OCI-LY1 (cell line): ENCODE data around the gene ENPP7.

ENCODE experiments used
- H2AFZ ChIP-seq: fragments of 200-600 bp; sonication (generic), shearing (Covaris generic); 2 replicates; pipeline ENCODE4 v1.6.0; 2014; ENCODE audit warnings: antibody characterized with exemption, mild to moderate bottlenecking, low read length
- H3F3A ChIP-seq: fragments of 200-600 bp; sonication (generic), shearing (Covaris generic); 2 replicates; pipeline ENCODE4 v1.6.0; 2014; ENCODE audit warnings: mild to moderate bottlenecking, antibody characterized with exemption, low read length, moderate library complexity; ENCODE audit not compliant: insufficient read depth
- H3K27ac ChIP-seq: fragments of 200-600 bp; sonication (generic); 2 replicates; pipeline ENCODE4 v1.5.1; 2014; ENCODE audit warnings: low read length, mixed run types, mild to moderate bottlenecking, low read depth; ENCODE audit not compliant: poor library complexity, severe bottlenecking
- H3K27me3 ChIP-seq: fragments of 200-600 bp; sonication (generic); 2 replicates; pipeline ENCODE4 v1.6.0; 2014; ENCODE audit warnings: antibody characterized with exemption, mild to moderate bottlenecking, low read length, moderate library complexity; ENCODE audit not compliant: insufficient read depth
- H3K36me3 ChIP-seq: fragments of 200-600 bp; sonication (generic); 2 replicates; pipeline ENCODE4 v1.6.1; 2014; ENCODE audit warnings: mild to moderate bottlenecking, antibody characterized with exemption, low read length, moderate library complexity, mixed read lengths; ENCODE audit not compliant: insufficient read depth
- H3K4me1 ChIP-seq: fragments of 200-600 bp; sonication (generic); 2 replicates; pipeline ENCODE4 v1.5.1; 2014; ENCODE audit warnings: mild to moderate bottlenecking, low read length, moderate library complexity; ENCODE audit not compliant: insufficient read depth, severe bottlenecking
- H3K4me2 ChIP-seq: fragments of 200-600 bp; sonication (generic), shearing (Covaris generic); 2 replicates; pipeline ENCODE4 v1.6.1; 2014; ENCODE audit warnings: low read length
- H3K4me3 ChIP-seq: fragments of 200-600 bp; sonication (generic); 2 replicates; pipeline ENCODE4 v1.5.1; 2014; ENCODE audit warnings: low read length, low read depth, mild to moderate bottlenecking, mixed read lengths; ENCODE audit not compliant: poor library complexity, severe bottlenecking
- H3K79me2 ChIP-seq: fragments of 200-600 bp; shearing (Covaris generic); 2 replicates; pipeline ENCODE4 v1.6.1; 2016; ENCODE audit warnings: mixed run types, low read length, mixed read lengths; ENCODE audit not compliant: insufficient read depth
- H3K9ac ChIP-seq: fragments of 200-600 bp; sonication (generic), shearing (Covaris generic); 2 replicates; pipeline ENCODE4 v1.6.1; 2014; ENCODE audit warnings: mild to moderate bottlenecking, low read length, mixed read lengths
- H3K9me2 ChIP-seq: fragments of 200-600 bp; sonication (generic), shearing (Covaris generic); 2 replicates; pipeline ENCODE4 v1.6.1; 2014; ENCODE audit warnings: low read depth, mild to moderate bottlenecking, low read length, mixed read lengths
- H3K9me3 ChIP-seq: fragments of 200-600 bp; shearing (Covaris generic); 2 replicates; pipeline ENCODE4 v1.6.1; 2014; ENCODE audit warnings: low read length, mixed read lengths
- H4K20me1 ChIP-seq: fragments of 200-600 bp; sonication (generic), shearing (Covaris generic); 2 replicates; pipeline ENCODE4 v1.6.0; 2016; ENCODE audit warnings: mild to moderate bottlenecking, low read length; ENCODE audit not compliant: insufficient read depth
- EZH2 ChIP-seq: fragments of 200-600 bp; sonication (generic), shearing (Covaris generic); IDR thresholded peaks from 2 replicates; pipeline ENCODE4 v1.8.0; 2017; ENCODE audit warnings: borderline replicate concordance, mixed run types, mild to moderate bottlenecking, antibody characterized with exemption, low read length, moderate library complexity, mixed read lengths
- TF ChIP-seq, protein P1 (sequence below): fragments of 200-600 bp; sonication (generic), shearing (Covaris generic); IDR thresholded peaks from 2 replicates; pipeline ENCODE4 v1.5.1; 2017; ENCODE audit warnings: mild to moderate bottlenecking, antibody characterized with exemption, low read length, moderate library complexity, mixed read lengths

ENPP7 gene

GRCh38 chr17:79691931-79692330, 38.8 kb upstream of the ENPP7 start:
- H4K20me1 ChIP-seq: no peaks in the 10 kb centered on the region
- peaks cover 6% of the 10 kb centered on the region; the same call in 1 of the 2 replicates for H3K27me3 ChIP-seq
- H3K79me2 ChIP-seq: no peaks in the 10 kb centered on the region
- H3K4me3 ChIP-seq: no peak overlapping the region
- H3K9me2 ChIP-seq: no peaks in the 10 kb centered on the region
- H2AFZ ChIP-seq: no peak overlapping the region
- H3K4me1 ChIP-seq: no peaks in the 10 kb centered on the region
- no peaks in the 10 kb centered on the region for H3F3A ChIP-seq
- no peak overlapping the region for H3K9ac ChIP-seq
- no peaks in the 10 kb centered on the region for H3K9me3 ChIP-seq
- TF ChIP-seq, protein P1, sequence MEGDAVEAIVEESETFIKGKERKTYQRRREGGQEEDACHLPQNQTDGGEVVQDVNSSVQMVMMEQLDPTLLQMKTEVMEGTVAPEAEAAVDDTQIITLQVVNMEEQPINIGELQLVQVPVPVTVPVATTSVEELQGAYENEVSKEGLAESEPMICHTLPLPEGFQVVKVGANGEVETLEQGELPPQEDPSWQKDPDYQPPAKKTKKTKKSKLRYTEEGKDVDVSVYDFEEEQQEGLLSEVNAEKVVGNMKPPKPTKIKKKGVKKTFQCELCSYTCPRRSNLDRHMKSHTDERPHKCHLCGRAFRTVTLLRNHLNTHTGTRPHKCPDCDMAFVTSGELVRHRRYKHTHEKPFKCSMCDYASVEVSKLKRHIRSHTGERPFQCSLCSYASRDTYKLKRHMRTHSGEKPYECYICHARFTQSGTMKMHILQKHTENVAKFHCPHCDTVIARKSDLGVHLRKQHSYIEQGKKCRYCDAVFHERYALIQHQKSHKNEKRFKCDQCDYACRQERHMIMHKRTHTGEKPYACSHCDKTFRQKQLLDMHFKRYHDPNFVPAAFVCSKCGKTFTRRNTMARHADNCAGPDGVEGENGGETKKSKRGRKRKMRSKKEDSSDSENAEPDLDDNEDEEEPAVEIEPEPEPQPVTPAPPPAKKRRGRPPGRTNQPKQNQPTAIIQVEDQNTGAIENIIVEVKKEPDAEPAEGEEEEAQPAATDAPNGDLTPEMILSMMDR: no peak
- no peak for TF ChIP-seq EZH2
- H3K4me2 ChIP-seq: no peak overlapping the region
- H3K27ac ChIP-seq: no peak overlapping the region
- H3K36me3 ChIP-seq: no peaks in the 10 kb centered on the region

GRCh38 chr17:79693419-79693818, 37.3 kb upstream of the ENPP7 start:
- Histone ChIP-seq H2AFZ (no peak overlapping the region), H3K9me2 (no peaks in the 10 kb centered on the region), H3K4me3 (no peak overlapping the region), H3K4me1 (no peaks in the 10 kb centered on the region), H3K79me2 (no peaks in the 10 kb centered on the region), H3K36me3 (no peaks in the 10 kb centered on the region), H3K9ac (no peak overlapping the region), H3K27ac (no peak overlapping the region), H4K20me1 (no peaks in the 10 kb centered on the region), H3K27me3 (peaks cover 6% of the 10 kb centered on the region; the same call in 1 of the 2 replicates), H3K9me3 (no peaks in the 10 kb centered on the region), H3F3A (no peaks in the 10 kb centered on the region), H3K4me2 (no peak overlapping the region)
- no peak for TF ChIP-seq EZH2
- TF ChIP-seq, protein P1: no peak

GRCh38 chr17:79695293-79695790, 35.4 kb upstream of the ENPP7 start:
- Histone ChIP-seq H3K4me2 (no peak overlapping the region), H3K9me2 (no peaks in the 10 kb centered on the region), H3K9ac (no peak overlapping the region), H3K27ac (no peak overlapping the region), H3F3A (no peaks in the 10 kb centered on the region), H2AFZ (no peak overlapping the region), H3K9me3 (no peaks in the 10 kb centered on the region), H3K36me3 (no peaks in the 10 kb centered on the region), H4K20me1 (no peaks in the 10 kb centered on the region), H3K27me3 (peaks cover 3% of the 10 kb centered on the region; the same call in 1 of the 2 replicates), H3K4me1 (no peaks in the 10 kb centered on the region), H3K4me3 (no peak overlapping the region), H3K79me2 (no peaks in the 10 kb centered on the region)
- no peak for TF ChIP-seq EZH2
- TF ChIP-seq, protein P1: no peak
